SK-N-MC (cell line): Measurements from ENCODE around the gene TBP.
"Not testable (repeated sequence)": the region's sequence is repeated elsewhere in the genome, so short reads cannot be mapped to it uniquely, and the experiment has no call there.

ENCODE experiments used
- EZH2 ChIP-seq: fragments of 200-600 bp; sonication (generic); IDR thresholded peaks from one replicate; pipeline ENCODE4 v1.6.1; 2017; ENCODE audit warnings: antibody characterized with exemption
- FOXP2 ChIP-seq: optimal IDR thresholded peaks from 2 replicates; pipeline ENCODE3; 2011; ENCODE audit warnings: mild to moderate bottlenecking, moderate library complexity; ENCODE audit not compliant: insufficient read depth; ENCODE audit errors: extremely low read length, control extremely low read depth
- POLR2AphosphoS5 ChIP-seq: IDR thresholded peaks from 2 replicates; pipeline ENCODE4 v1.6.1; 2012; ENCODE audit warnings: mild to moderate bottlenecking, low read depth, low read length, borderline replicate concordance

GRCh38 chr6:170507728-170508127 is 46.4 kb upstream of the TBP start:
- not testable (repeated sequence) for TF ChIP-seq EZH2, POLR2AphosphoS5, FOXP2
